Karpas-422 (cell line): ENCODE data around the gene SLC2A10. TPM values are rescaled to one million over a fixed set of nuclear protein-coding genes. Genes with fewer than 3 reads are reported as not detected.
A peak's percentile ranks its signal among the peaks of the same experiment; 100 is the strongest.

Experiments used
- DNase-seq: peaks from one replicate; pipeline ENCODE4 v3.0.0-alpha.2; 2015
- H2AFZ ChIP-seq: fragments of 200-600 bp; sonication (generic); 2 replicates; pipeline ENCODE4 v1.6.1; 2014; ENCODE audit warnings: antibody characterized with exemption, low read length, mixed read lengths
- H3K27ac ChIP-seq: fragments of 200-600 bp; sonication (generic); 2 replicates; pipeline ENCODE4 v1.5.1; 2014; ENCODE audit warnings: mild to moderate bottlenecking, low read length, moderate library complexity
- H3K27me3 ChIP-seq: fragments of 200-600 bp; sonication (generic); 2 replicates; pipeline ENCODE4 v1.6.1; 2014; ENCODE audit warnings: low read length, mixed read lengths
- H3K36me3 ChIP-seq: fragments of 200-600 bp; sonication (generic); 2 replicates; pipeline ENCODE4 v1.6.1; 2014; ENCODE audit warnings: low read length, mixed read lengths; ENCODE audit not compliant: insufficient read depth
- H3K4me1 ChIP-seq: fragments of 200-600 bp; sonication (generic); 2 replicates; pipeline ENCODE4 v1.6.1; 2014; ENCODE audit warnings: mild to moderate bottlenecking, low read length, mixed read lengths
- H3K4me2 ChIP-seq: fragments of 200-600 bp; sonication (generic); 2 replicates; pipeline ENCODE4 v1.6.1; 2014; ENCODE audit warnings: low read length, low read depth, mild to moderate bottlenecking; ENCODE audit not compliant: poor library complexity, severe bottlenecking
- H3K4me3 ChIP-seq: fragments of 200-600 bp; sonication (generic); 2 replicates; pipeline ENCODE4 v1.5.1; 2014; ENCODE audit warnings: mild to moderate bottlenecking, antibody characterized with exemption, low read length, mixed read lengths
- H3K79me2 ChIP-seq: fragments of 200-600 bp; sonication (generic); 2 replicates; pipeline ENCODE4 v1.6.1; 2014; ENCODE audit warnings: mild to moderate bottlenecking, low read length, mixed read lengths
- H3K9ac ChIP-seq: fragments of 200-600 bp; sonication (generic); 2 replicates; pipeline ENCODE4 v1.6.0; 2014; ENCODE audit warnings: low read length
- H3K9me2 ChIP-seq: fragments of 200-600 bp; sonication (generic), shearing (Covaris generic); replicated peaks from 2 replicates; pipeline ENCODE4 v1.6.0; 2014; ENCODE audit warnings: mild to moderate bottlenecking, low read length, moderate library complexity; ENCODE audit not compliant: insufficient read depth
- H3K9me3 ChIP-seq: fragments of 300-700, 200-600 bp; sonication (generic); 2 replicates; pipeline ENCODE4 v1.6.1; 2014; ENCODE audit warnings: low read length, mixed read lengths
- H4K20me1 ChIP-seq: fragments of 200-600 bp; sonication (generic); 2 replicates; pipeline ENCODE4 v1.6.1; 2014; ENCODE audit warnings: mild to moderate bottlenecking, antibody characterized with exemption, low read length, low read depth; ENCODE audit not compliant: insufficient read depth
- total RNA-seq: library from RNA; depleted of rRNA; stranded (reverse); fragments of >200 nt; shearing (Covaris generic); gene quantifications from 2 replicates; pipeline ENCODE4 v1.2.3, GENCODE V29; 2014; ENCODE audit warnings: low replicate concordance

The SLC2A10 gene
- total RNA-seq, 1 experiment from 2014 or later, result not detected

- Histone ChIP-seq H4K20me1 (no peaks in the 10 kb centered on the region), H3K4me1 (no peaks in the 10 kb centered on the region), H3K27ac (no peak overlapping the region), H3K36me3 (no peaks in the 10 kb centered on the region), H3K79me2 (no peaks in the 10 kb centered on the region), H3K27me3 (peaks cover 3% of the 10 kb centered on the region; the same call in 1 of the 2 replicates), H3K9me3 (0 out of 2 replicates have a peak, but pooled peaks cover 5% of the 10 kb centered on the region), H3K4me3 (no peak overlapping the region), H3K9me2 (no peaks in the 10 kb centered on the region), H3K9ac (no peak overlapping the region), H3K4me2 (no peak overlapping the region), H2AFZ (0 out of 2 replicates have a peak overlapping the region, but pooled peaks have one; percentile 11)
- no peak for DNase-seq
Observed at GRCh38 chr20:46739431-46740213, 30.2 kb downstream of the SLC2A10 start.

- no peak for DNase-seq
- H3K9me3 ChIP-seq, result 0 out of 2 replicates have a peak, but pooled peaks cover 5% of the 10 kb centered on the region
- no peaks in the 10 kb centered on the region for H4K20me1 ChIP-seq
- H3K9ac ChIP-seq, result no peak overlapping the region
- H3K79me2 ChIP-seq, result no peaks in the 10 kb centered on the region
- no peak overlapping the region for H3K4me2 ChIP-seq
- no peaks in the 10 kb centered on the region for H3K4me1 ChIP-seq
- 0 out of 2 replicates have a peak overlapping the region, but pooled peaks have one; percentile 11 for H2AFZ ChIP-seq
- peaks cover 3% of the 10 kb centered on the region; the same call in 1 of the 2 replicates for H3K27me3 ChIP-seq
- no peak overlapping the region for H3K4me3 ChIP-seq
- no peaks in the 10 kb centered on the region for H3K36me3 ChIP-seq
- H3K9me2 ChIP-seq, result no peaks in the 10 kb centered on the region
- H3K27ac ChIP-seq, result no peak overlapping the region
Observed at GRCh38 chr20:46740214-46740609, 30.8 kb downstream of the SLC2A10 start.

- H3K27ac ChIP-seq, result no peak overlapping the region
- no peak overlapping the region for H2AFZ ChIP-seq
- no peaks in the 10 kb centered on the region for H4K20me1 ChIP-seq
- H3K4me1 ChIP-seq, result no peaks in the 10 kb centered on the region
- H3K79me2 ChIP-seq, result no peaks in the 10 kb centered on the region
- DNase-seq, result no peak
- H3K4me3 ChIP-seq, result no peak overlapping the region
- 0 out of 2 replicates have a peak, but pooled peaks cover 5% of the 10 kb centered on the region for H3K9me3 ChIP-seq
- H3K9ac ChIP-seq, result no peak overlapping the region
- no peaks in the 10 kb centered on the region for H3K36me3 ChIP-seq
- no peaks in the 10 kb centered on the region for H3K9me2 ChIP-seq
- H3K27me3 ChIP-seq, result peaks cover 3% of the 10 kb centered on the region; the same call in 1 of the 2 replicates
- no peak overlapping the region for H3K4me2 ChIP-seq
Observed at GRCh38 chr20:46741924-46742668, 32.6 kb downstream of the SLC2A10 start.

- Histone ChIP-seq H3K79me2 (no peaks in the 10 kb centered on the region), H3K4me1 (no peaks in the 10 kb centered on the region), H3K9me3 (0 out of 2 replicates have a peak, but pooled peaks cover 5% of the 10 kb centered on the region), H3K9ac (no peak overlapping the region), H2AFZ (no peak overlapping the region), H3K4me3 (no peak overlapping the region), H3K36me3 (no peaks in the 10 kb centered on the region), H3K27me3 (peaks cover 3% of the 10 kb centered on the region; the same call in 1 of the 2 replicates), H4K20me1 (no peaks in the 10 kb centered on the region), H3K9me2 (no peaks in the 10 kb centered on the region), H3K27ac (no peak overlapping the region), H3K4me2 (no peak overlapping the region)
- DNase-seq, result no peak
Observed at GRCh38 chr20:46742669-46743045, 33.2 kb downstream of the SLC2A10 start.

- H3K9me2 ChIP-seq, result no peaks in the 10 kb centered on the region
- no peak overlapping the region for H3K4me2 ChIP-seq
Observed at GRCh38 chr20:46743088-46743487, 33.6 kb downstream of the SLC2A10 start.

GRCh38 chr20:46746956-46747526 lies 37.6 kb downstream of the SLC2A10 start:
- H3K9me2 ChIP-seq, result no peaks in the 10 kb centered on the region
- H3K27me3 ChIP-seq, result no peaks in the 10 kb centered on the region
- H3K27ac ChIP-seq, result no peak overlapping the region
- no peaks in the 10 kb centered on the region for H3K79me2 ChIP-seq
- H4K20me1 ChIP-seq, result no peaks in the 10 kb centered on the region
- H3K9me3 ChIP-seq, result no peaks in the 10 kb centered on the region
- DNase-seq, result no peak
- H3K4me2 ChIP-seq, result no peak overlapping the region
- no peak overlapping the region for H3K9ac ChIP-seq
- H3K4me1 ChIP-seq, result no peaks in the 10 kb centered on the region
- no peaks in the 10 kb centered on the region for H3K36me3 ChIP-seq
- no peak overlapping the region for H2AFZ ChIP-seq
- H3K4me3 ChIP-seq, result no peak overlapping the region

More at GRCh38 chr20:46743088-46743487, 33.6 kb downstream of the SLC2A10 start:
- no peak overlapping the region for H3K27ac ChIP-seq
- H2AFZ ChIP-seq, result no peak overlapping the region
- 0 out of 2 replicates have a peak, but pooled peaks cover 5% of the 10 kb centered on the region for H3K9me3 ChIP-seq
- no peaks in the 10 kb centered on the region for H3K4me1 ChIP-seq
- H3K27me3 ChIP-seq, result peaks cover 3% of the 10 kb centered on the region; the same call in 1 of the 2 replicates
- no peaks in the 10 kb centered on the region for H3K36me3 ChIP-seq
- H3K4me3 ChIP-seq, result no peak overlapping the region
- H4K20me1 ChIP-seq, result no peaks in the 10 kb centered on the region
- no peaks in the 10 kb centered on the region for H3K79me2 ChIP-seq
- no peak overlapping the region for H3K9ac ChIP-seq
- no peak for DNase-seq

- no peaks in the 10 kb centered on the region for H3K79me2 ChIP-seq
- no peak overlapping the region for H3K4me2 ChIP-seq
- H3K9me3 ChIP-seq, result no peaks in the 10 kb centered on the region
- no peak overlapping the region for H3K27ac ChIP-seq
- H3K4me3 ChIP-seq, result no peak overlapping the region
- no peaks in the 10 kb centered on the region for H3K9me2 ChIP-seq
- H2AFZ ChIP-seq, result no peak overlapping the region
- H4K20me1 ChIP-seq, result peaks cover 4% of the 10 kb centered on the region; the same call in 1 of the 2 replicates
- DNase-seq, result no peak
- H3K9ac ChIP-seq, result no peak overlapping the region
- peaks cover 2% of the 10 kb centered on the region; the same call in 1 of the 2 replicates for H3K4me1 ChIP-seq
- H3K36me3 ChIP-seq, result no peaks in the 10 kb centered on the region
- H3K27me3 ChIP-seq, result no peaks in the 10 kb centered on the region
Observed at GRCh38 chr20:46749147-46749546, 39.7 kb downstream of the SLC2A10 start.

GRCh38 chr20:46751856-46752255 lies 42.4 kb downstream of the SLC2A10 start:
- H3K79me2 ChIP-seq, result no peaks in the 10 kb centered on the region
- H3K27me3 ChIP-seq, result no peaks in the 10 kb centered on the region
- no peak overlapping the region for H3K4me3 ChIP-seq

More at GRCh38 chr20:46751856-46752255, 42.4 kb downstream of the SLC2A10 start:
- Histone ChIP-seq H3K9me2 (no peaks in the 10 kb centered on the region), H3K36me3 (no peaks in the 10 kb centered on the region), H3K4me2 (no peak overlapping the region), H3K27ac (no peak overlapping the region), H3K9me3 (no peaks in the 10 kb centered on the region), H4K20me1 (peaks cover 9% of the 10 kb centered on the region; the same call in 1 of the 2 replicates), H3K9ac (no peak overlapping the region), H2AFZ (no peak overlapping the region), H3K4me1 (peaks cover 17% of the 10 kb centered on the region)
- no peak for DNase-seq
